PC-3 (cell line): ENCODE results near the gene GCAT. TPM values are rescaled to one million over a fixed set of nuclear protein-coding genes. Genes with fewer than 3 reads are reported as not detected.

Source experiments
- ATAC-seq: fragments of 200-7000 bp; cut with Tn5 transposase; 2 replicates; pipeline ENCODE4 v1.9.1; 2020; ENCODE audit warnings: mild to moderate bottlenecking, moderate library complexity
- BruUV-seq: library from RNA; stranded (reverse); fragments of 400-500 nt; replicated peaks from 2 replicates; lab custom pipeline; 2021; lab: Mats Ljungman, UMichigan
- CTCF ChIA-PET: fragments of 300-600 bp; sonication (Branson Sonifier 250); formaldehyde crosslinking; loops from one replicate; lab custom pipeline; 2022; ENCODE audit warnings: antibody characterized with exemption; lab: Charles Lee
- POLR2A ChIA-PET: fragments of 300-600 bp; sonication (Branson Sonifier 250); formaldehyde crosslinking; loops from one replicate; lab custom pipeline; 2022; ENCODE audit warnings: antibody characterized with exemption; ENCODE audit not compliant: unreplicated experiment; lab: Charles Lee
- DNase-seq: peaks from one replicate; pipeline ENCODE4 v3.0.0-alpha.2; 2015
- H2AFZ ChIP-seq: fragments of 300-600 bp; sonication (generic); 2 replicates; pipeline ENCODE4 v1.6.0; 2016; ENCODE audit warnings: antibody characterized with exemption, low read length
- H3F3A ChIP-seq: fragments of 300-600 bp; sonication (generic); one replicate; pipeline ENCODE4 v1.6.0; 2017; ENCODE audit warnings: antibody characterized with exemption, low read length, control low read depth, mild to moderate bottlenecking; ENCODE audit not compliant: unreplicated experiment
- H3K27ac ChIP-seq: fragments of 300-600 bp; sonication (generic); 2 replicates; pipeline ENCODE4 v1.5.1; 2016; ENCODE audit warnings: mild to moderate bottlenecking, low read length
- H3K27me3 ChIP-seq: fragments of 300-600 bp; sonication (generic); 2 replicates; pipeline ENCODE4 v1.6.1; 2016; ENCODE audit warnings: low read length, mixed read lengths
- H3K36me3 ChIP-seq: fragments of 300-600 bp; sonication (generic); 2 replicates; pipeline ENCODE4 v1.6.1; 2016; ENCODE audit warnings: low read depth, mixed run types, low read length, mixed read lengths
- H3K4me1 ChIP-seq: fragments of 300-600 bp; sonication (generic); 2 replicates; pipeline ENCODE4 v1.5.1; 2016; ENCODE audit warnings: low read length; ENCODE audit not compliant: insufficient read depth
- H3K4me2 ChIP-seq: fragments of 300-600 bp; sonication (generic); 2 replicates; pipeline ENCODE4 v1.6.0; 2016; ENCODE audit warnings: low read length
- H3K4me3 ChIP-seq: fragments of 300-600 bp; sonication (generic); 2 replicates; pipeline ENCODE4 v1.5.1; 2016; ENCODE audit warnings: mild to moderate bottlenecking, low read length, mixed read lengths
- H3K79me2 ChIP-seq: fragments of 300-600 bp; sonication (generic); 2 replicates; pipeline ENCODE4 v1.6.1; 2017; ENCODE audit warnings: low read length, mixed read lengths
- H3K9ac ChIP-seq: fragments of 300-600 bp; sonication (generic); 2 replicates; pipeline ENCODE4 v1.6.0; 2016; ENCODE audit warnings: mild to moderate bottlenecking, low read length
- H3K9me2 ChIP-seq: fragments of 300-600 bp; sonication (generic); replicated peaks from 2 replicates; pipeline ENCODE4 v1.6.1; 2016; ENCODE audit warnings: mixed run types, low read length, mixed read lengths
- H3K9me3 ChIP-seq: fragments of 300-600 bp; sonication (generic); 2 replicates; pipeline ENCODE4 v1.6.1; 2016; ENCODE audit warnings: low read length, mixed read lengths
- H4K20me1 ChIP-seq: fragments of 300-600 bp; sonication (generic); 2 replicates; pipeline ENCODE4 v1.6.1; 2016; ENCODE audit warnings: low read length, mixed read lengths
- EZH2 ChIP-seq: fragments of 300-600 bp; sonication (generic); IDR thresholded peaks from one replicate; pipeline ENCODE4 v1.6.1; 2017; ENCODE audit warnings: antibody characterized with exemption, mild to moderate bottlenecking, low read length; ENCODE audit not compliant: unreplicated experiment
- EZH2phosphoT487 ChIP-seq: fragments of 300-600 bp; sonication (generic); IDR thresholded peaks from 2 replicates; pipeline ENCODE4 v1.6.1; 2018; ENCODE audit warnings: mild to moderate bottlenecking, antibody characterized with exemption, low read length, borderline replicate concordance
- intact Hi-C: fragments of 100-400 bp; cut with micrococcal nuclease; formaldehyde crosslinking; loops from 2 replicates; pipeline ENCODE4 v1.9.0; 2023
- microRNA-seq: library from miRNA; unstranded; fragments of <30 nt; microRNA quantifications from one replicate; pipeline ENCODE4 v1.1.0, GENCODE V29; 2020; ENCODE audit not compliant: unreplicated experiment
- total RNA-seq: library from RNA; depleted of rRNA; stranded (reverse); fragments of >200 nt; gene quantifications from 2 replicates; pipeline ENCODE4 v1.2.3, GENCODE V29; 2014; rRNA removed
- TF ChIP-seq, protein P1 (sequence below): fragments of 300-600 bp; sonication (generic); conservative IDR thresholded peaks from 2 replicates; pipeline ENCODE4 v1.5.1; 2017; ENCODE audit warnings: antibody characterized with exemption, low read depth, mild to moderate bottlenecking, low read length

Gene GCAT
- total RNA-seq, 1 experiment from 2014 or later, result 26.0 TPM

DNA sequence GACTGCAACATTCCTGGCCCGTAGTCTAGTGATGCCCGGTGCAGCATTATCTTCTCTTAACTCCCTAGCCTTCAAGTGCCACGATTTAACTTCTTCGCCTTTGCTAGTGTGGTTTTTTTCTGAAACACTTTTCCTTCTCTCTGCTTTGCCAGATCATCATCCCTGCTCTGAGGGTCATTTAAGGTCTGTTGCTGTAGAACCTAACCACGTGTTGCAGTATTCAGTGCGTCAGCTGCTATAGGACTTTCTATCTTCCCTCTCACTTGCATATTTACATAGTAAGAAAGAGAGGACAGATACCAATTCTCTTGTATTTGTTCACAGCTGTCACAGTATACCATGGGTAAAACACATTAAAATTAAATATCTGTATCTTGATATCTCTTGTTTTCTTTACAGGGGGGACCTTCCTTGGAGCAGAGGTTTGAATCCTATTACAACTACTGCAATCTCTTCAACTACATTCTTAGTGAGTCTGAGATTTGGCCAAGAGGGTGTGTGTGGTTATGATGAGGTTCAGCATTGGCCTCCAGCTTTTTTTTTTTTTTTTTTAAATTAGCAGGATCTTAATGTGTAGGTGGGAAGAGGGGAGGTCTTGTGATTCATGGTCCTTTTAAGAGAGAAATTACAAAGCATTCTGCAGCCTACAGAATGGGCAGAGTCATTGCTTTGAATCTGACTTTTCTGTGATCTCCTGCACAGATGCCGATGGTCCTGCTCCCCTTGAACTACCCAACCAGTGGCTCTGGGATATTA, 55.0 kb downstream of the GCAT start:
- intact Hi-C loops, result loop anchor here (1.0 kb wide), 1 partner anchor 45 kb away; no protein-coding TSS in a partner anchor
- H3K27me3 ChIP-seq, result no peaks in the 10 kb centered on the region
- TF ChIP-seq EZH2phosphoT487 (no peak), EZH2 (no peak)
- TF ChIP-seq, protein P1, sequence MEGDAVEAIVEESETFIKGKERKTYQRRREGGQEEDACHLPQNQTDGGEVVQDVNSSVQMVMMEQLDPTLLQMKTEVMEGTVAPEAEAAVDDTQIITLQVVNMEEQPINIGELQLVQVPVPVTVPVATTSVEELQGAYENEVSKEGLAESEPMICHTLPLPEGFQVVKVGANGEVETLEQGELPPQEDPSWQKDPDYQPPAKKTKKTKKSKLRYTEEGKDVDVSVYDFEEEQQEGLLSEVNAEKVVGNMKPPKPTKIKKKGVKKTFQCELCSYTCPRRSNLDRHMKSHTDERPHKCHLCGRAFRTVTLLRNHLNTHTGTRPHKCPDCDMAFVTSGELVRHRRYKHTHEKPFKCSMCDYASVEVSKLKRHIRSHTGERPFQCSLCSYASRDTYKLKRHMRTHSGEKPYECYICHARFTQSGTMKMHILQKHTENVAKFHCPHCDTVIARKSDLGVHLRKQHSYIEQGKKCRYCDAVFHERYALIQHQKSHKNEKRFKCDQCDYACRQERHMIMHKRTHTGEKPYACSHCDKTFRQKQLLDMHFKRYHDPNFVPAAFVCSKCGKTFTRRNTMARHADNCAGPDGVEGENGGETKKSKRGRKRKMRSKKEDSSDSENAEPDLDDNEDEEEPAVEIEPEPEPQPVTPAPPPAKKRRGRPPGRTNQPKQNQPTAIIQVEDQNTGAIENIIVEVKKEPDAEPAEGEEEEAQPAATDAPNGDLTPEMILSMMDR, result no peak
- H3K4me2 ChIP-seq, result no peak overlapping the region
- no peak overlapping the region for H3K9ac ChIP-seq
- H2AFZ ChIP-seq, result no peak overlapping the region
- no peak overlapping the region for H3K27ac ChIP-seq
- H3K4me3 ChIP-seq, result no peak overlapping the region
- no peaks in the 10 kb centered on the region for H3K9me3 ChIP-seq
- H4K20me1 ChIP-seq, result no peaks in the 10 kb centered on the region
- H3K36me3 ChIP-seq, result peaks cover 54% of the 10 kb centered on the region
- H3K79me2 ChIP-seq, result 0 out of 2 replicates have a peak, but pooled peaks cover 5% of the 10 kb centered on the region
- H3K9me2 ChIP-seq, result no peaks in the 10 kb centered on the region
- CTCF ChIA-PET, result interaction anchor here (0.5 to 1.0 kb wide), 5 partner anchors 13 to 168 kb away, joined by 3 to 5 read pairs (median 4); partner anchors contain the start of gene ANKRD54
- no peak for DNase-seq
- POLR2A ChIA-PET, result no interaction called here
- ATAC-seq, result no peak
- H3F3A ChIP-seq, result no peaks in the 10 kb centered on the region
- BruUV-seq, result no TSS peak
- H3K4me1 ChIP-seq, result no peaks in the 10 kb centered on the region

DNA sequence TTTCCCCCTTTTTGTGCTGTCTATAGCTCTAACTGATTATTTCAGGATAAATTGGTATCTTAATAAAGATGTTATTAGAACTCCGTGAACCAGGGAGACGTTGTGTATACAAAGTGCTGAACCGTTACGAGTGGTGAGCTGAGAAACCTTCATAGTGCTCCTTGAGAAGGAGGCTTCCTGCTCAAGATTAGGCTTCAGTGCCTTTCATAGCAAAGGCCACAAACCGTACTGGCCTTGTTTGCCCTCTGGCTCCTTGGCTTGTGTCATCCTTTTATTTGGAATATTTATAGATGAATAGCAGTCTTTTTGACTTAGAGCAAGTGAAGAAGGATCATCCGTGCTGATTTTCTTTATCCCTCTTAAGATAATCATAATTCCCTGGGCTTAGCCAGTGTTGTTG, 57.8 kb downstream of the GCAT start:
- ChIA-PET POLR2A (no interaction called here), CTCF (interaction anchor here (0.7 kb wide), 1 partner anchor 39 kb away, joined by 3 read pairs; no protein-coding TSS in a partner anchor)
- H3K4me2 ChIP-seq, result no peak overlapping the region

More for the DNA sequence above, 57.8 kb downstream of the GCAT start:
- Histone ChIP-seq H3K27me3 (no peaks in the 10 kb centered on the region), H3K27ac (no peak overlapping the region), H3K36me3 (peaks cover 53% of the 10 kb centered on the region), H4K20me1 (no peaks in the 10 kb centered on the region), H3K4me1 (no peaks in the 10 kb centered on the region), H3K9me2 (no peaks in the 10 kb centered on the region), H3K9ac (no peak overlapping the region), H3K4me3 (no peak overlapping the region), H3F3A (no peaks in the 10 kb centered on the region), H3K9me3 (no peaks in the 10 kb centered on the region), H3K79me2 (0 out of 2 replicates have a peak, but pooled peaks cover 5% of the 10 kb centered on the region), H2AFZ (no peak overlapping the region)
- no peak for TF ChIP-seq EZH2phosphoT487
- TF ChIP-seq, protein P1, result no peak
- ATAC-seq (no peak), DNase-seq (no peak)
- BruUV-seq, result no TSS peak
- intact Hi-C loops, result no loop called here

Small RNA genes lying within 50 kb of the gene (microRNA-seq; reads per million reads assigned to microRNA genes)
- gene MIR659, result not detected

Other genes starting within 250 kb of the GCAT start
- 43.9 and 47.4 TPM in 2 replicates for gene CDC42EP1, start 247.5 kb upstream of the GCAT start, total RNA-seq
- not detected in 2 replicates for gene LGALS2, start 227.8 kb upstream of the GCAT start, total RNA-seq
- gene GGA1, start 199.1 kb upstream of the GCAT start, total RNA-seq, result 49.1 and 55.7 TPM in 2 replicates
- 18.0 and 23.2 TPM in 2 replicates for gene SH3BP1, start 168.3 kb upstream of the GCAT start, total RNA-seq
- gene PDXP, start 149.2 kb upstream of the GCAT start, total RNA-seq, result 36.9 and 51.3 TPM in 2 replicates
- 1,612 and 2,325 TPM in 2 replicates for gene LGALS1, start 132.3 kb upstream of the GCAT start, total RNA-seq
- gene NOL12, start 121.6 kb upstream of the GCAT start, total RNA-seq, result 32.9 and 45.4 TPM in 2 replicates
- 64.5 and 74.8 TPM in 2 replicates for gene TRIOBP, start 110.9 kb upstream of the GCAT start, total RNA-seq
- gene GALR3, start 15.4 kb downstream of the GCAT start, total RNA-seq, result not detected in 2 replicates
- gene ANKRD54, start 36.4 kb downstream of the GCAT start, total RNA-seq, result 24.9 and 30.1 TPM in 2 replicates
- 164 and 218 TPM in 2 replicates for gene EIF3L, start 41.5 kb downstream of the GCAT start, total RNA-seq
- 20.1 and 29.9 TPM in 2 replicates for gene MICALL1, start 98.4 kb downstream of the GCAT start, total RNA-seq
- 0.52 and 0.69 TPM in 2 replicates for gene C22orf23, start 145.7 kb downstream of the GCAT start, total RNA-seq
- 177 and 238 TPM in 2 replicates for gene POLR2F, start 145.8 kb downstream of the GCAT start, total RNA-seq
- 1.1 TPM in 1 of 2 replicates, not detected in the other for gene SOX10, start 176.6 kb downstream of the GCAT start, total RNA-seq
- gene PICK1, start 249.5 kb downstream of the GCAT start, total RNA-seq, result 41.7 and 45.5 TPM in 2 replicates